AML-193 (cell line): ENCODE measurements around the gene PPY.
"Not testable (repeated sequence)": the region's sequence is repeated elsewhere in the genome, so short reads cannot be mapped to it uniquely, and the experiment has no call there.

ENCODE experiments used
- DNase-seq, 2 experiments: peaks; one replicate each; lab custom pipeline; 2025; lab: John Stamatoyannopoulos, UW

The PPY gene

GRCh38 chr17:43905985-43906852 is 36.1 kb downstream of the PPY start:
- no peak for DNase-seq

GRCh38 chr17:43905400-43905984 is 36.8 kb downstream of the PPY start:
- DNase-seq: no peak

GRCh38 chr17:43901861-43902589 is 40.3 kb downstream of the PPY start:
- DNase-seq: no peak

- no peak for DNase-seq
Observed at GRCh38 chr17:43900858-43901754, 41.2 kb downstream of the PPY start.

GRCh38 chr17:43900183-43900857 is 42.0 kb downstream of the PPY start:
- peak; percentile 90 to 91 for DNase-seq

GRCh38 chr17:43898446-43898845 is 43.8 kb downstream of the PPY start:
- DNase-seq: no peak

- no peak for DNase-seq
Observed at GRCh38 chr17:43897831-43898230, 44.4 kb downstream of the PPY start.

- DNase-seq: not testable (repeated sequence)
Observed at GRCh38 chr17:43894494-43894893, 47.8 kb downstream of the PPY start.

GRCh38 chr17:43892647-43892952 is 49.7 kb downstream of the PPY start:
- DNase-seq: no peak

GRCh38 chr17:43891851-43892646 is 50.2 kb downstream of the PPY start:
- no peak for DNase-seq
